HepG2 (cell line): ENCODE results near the gene BRAF. TPM values are rescaled to one million over a fixed set of nuclear protein-coding genes. Genes with fewer than 3 reads are reported as not detected.

Experiments used
- ATAC-seq: fragments of 200-7000 bp; cut with Tn5 transposase; 3 replicates; pipeline ENCODE4 v1.9.1; 2020; ENCODE audit warnings: mild to moderate bottlenecking, moderate library complexity
- BruUV-seq: library from RNA; stranded (reverse); fragments of 400-500 nt; replicated peaks from 2 replicates; lab custom pipeline; 2021; lab: Mats Ljungman, UMichigan
- CTCF ChIA-PET: fragments of 300-600 bp; formaldehyde crosslinking; extraction: SDS; loops from one replicate; lab custom pipeline; 2021; ENCODE audit warnings: low total read pairs, inconsistent platforms, low intra/inter-chr PET ratio; lab: Yijun Ruan, JAX
- POLR2A ChIA-PET: fragments of 350-600 bp; sonication (Branson Sonifier 250); formaldehyde crosslinking; loops from one replicate; lab custom pipeline; 2020; ENCODE audit warnings: antibody characterized with exemption, inconsistent platforms; lab: Yijun Ruan, JAX
- DNase-seq: peaks from one replicate; pipeline ENCODE4 v3.0.0-alpha.2; 2015; ENCODE audit warnings: low spot score
- FAIRE-seq: peaks from 3 replicates; lab custom pipeline; 2011; peaks lifted over from hg19 to GRCh38; lab: Jason Lieb, UNC
- H2AFZ ChIP-seq: one replicate; pipeline ENCODE4 v1.6.1; 2011; ENCODE audit warnings: low read length, inconsistent platforms
- H3K27ac ChIP-seq: fragments of 300-600 bp; 3 replicates; pipeline ENCODE4 v1.8.0; 2011; ENCODE audit warnings: mixed run types, mild to moderate bottlenecking, mixed read lengths, low read length, inconsistent platforms; ENCODE audit not compliant: insufficient read depth; ENCODE audit errors: extremely low read length
- H3K27me3 ChIP-seq, 2 experiments: fragments of 200-600 bp in 1 of 2; 2 replicates in 1 of 2; 3 replicates in 1 of 2; pipeline versions ENCODE4 v1.6.0 to v1.8.0; 2011; ENCODE audit warnings: low read length in 2 of 2, mild to moderate bottlenecking in 2 of 2, moderate library complexity in 2 of 2, inconsistent platforms in 1 of 2; ENCODE audit not compliant: insufficient read depth in 2 of 2, control insufficient read depth in 1 of 2
- H3K36me3 ChIP-seq, 2 experiments: fragments of 200-600 bp in 1 of 2; replicated peaks in 1 of 2; 2 replicates in 1 of 2; 3 replicates in 1 of 2; pipeline versions ENCODE4 v1.5.1 to v1.8.0; 2011; ENCODE audit warnings: low read length in 2 of 2, inconsistent platforms in 1 of 2; ENCODE audit not compliant: insufficient read depth in 2 of 2, control insufficient read depth in 1 of 2
- H3K4me1 ChIP-seq: 2 replicates; pipeline ENCODE4 v1.5.1; 2012; ENCODE audit warnings: low read length, inconsistent platforms; ENCODE audit not compliant: insufficient read depth
- H3K4me2 ChIP-seq: 2 replicates; pipeline ENCODE4 v1.6.0; 2011; ENCODE audit warnings: low read depth, low read length, inconsistent platforms
- H3K4me3 ChIP-seq, 3 experiments: fragments of 200-600 bp in 1 of 3; sonication (generic), shearing (Covaris generic) in 1 of 3; replicated peaks in 1 of 3; 2 replicates each; pipeline ENCODE4 v1.5.1; 2011 to 2016; ENCODE audit warnings: low read length in 3 of 3, inconsistent platforms in 2 of 3, low read depth in 2 of 3, mild to moderate bottlenecking in 2 of 3, control low read depth in 1 of 3, mixed read lengths in 1 of 3; ENCODE audit not compliant: insufficient read depth in 1 of 3
- H3K79me2 ChIP-seq: one replicate; pipeline ENCODE4 v1.6.1; 2011; ENCODE audit warnings: low read length, inconsistent platforms; ENCODE audit not compliant: insufficient read depth
- H3K9ac ChIP-seq: 2 replicates; pipeline ENCODE4 v1.6.0; 2011; ENCODE audit warnings: mild to moderate bottlenecking, low read depth, low read length, inconsistent platforms; ENCODE audit not compliant: insufficient read depth
- H3K9me3 ChIP-seq: 2 replicates; pipeline ENCODE4 v1.5.1; 2012; ENCODE audit warnings: mild to moderate bottlenecking, low read length
- H4K20me1 ChIP-seq: 2 replicates; pipeline ENCODE4 v1.6.0; 2011; ENCODE audit warnings: inconsistent platforms, mild to moderate bottlenecking, low read length, moderate library complexity; ENCODE audit not compliant: insufficient read depth
- GABPB1 ChIP-seq: IDR thresholded peaks from 2 replicates; pipeline ENCODE4 v1.6.1; 2016; ENCODE audit warnings: mild to moderate bottlenecking, missing genetic modification reagents, moderate library complexity, missing compliant biosample characterization
- GTF2F1 ChIP-seq: fragments of 150-350 bp; IDR thresholded peaks from 2 replicates; pipeline ENCODE4 v1.6.1; 2014; ENCODE audit warnings: low read length
- MAFF ChIP-seq: IDR thresholded peaks from 2 replicates; pipeline ENCODE4 v1.6.1; 2011; ENCODE audit warnings: low read depth, low read length, improper control_type of control experiment
- NCOA5 ChIP-seq: sonication (generic); formaldehyde crosslinking; IDR thresholded peaks from 2 replicates; pipeline ENCODE4 v1.4.0; 2020; ENCODE audit warnings: missing genetic modification reagents
- ZBTB4 ChIP-seq: sonication (generic); formaldehyde crosslinking; IDR thresholded peaks from 2 replicates; pipeline ENCODE4 v1.4.0; 2020; ENCODE audit warnings: missing genetic modification reagents, mild to moderate bottlenecking, borderline replicate concordance
- ZFX ChIP-seq: sonication (generic); formaldehyde crosslinking; IDR thresholded peaks from 2 replicates; pipeline ENCODE4 v1.4.0; 2020; ENCODE audit warnings: mild to moderate bottlenecking, low read depth, missing genetic modification reagents, moderate library complexity
- ZNF350 ChIP-seq: sonication (generic); formaldehyde crosslinking; IDR thresholded peaks from 2 replicates; pipeline ENCODE4 v1.4.0; 2020; ENCODE audit warnings: mild to moderate bottlenecking, low read depth, missing genetic modification reagents, borderline replicate concordance
- ZNF550 ChIP-seq: sonication (generic); formaldehyde crosslinking; IDR thresholded peaks from 2 replicates; pipeline ENCODE4 v1.4.0; 2020; ENCODE audit warnings: mild to moderate bottlenecking, missing genetic modification reagents, borderline replicate concordance
- ZNF609 ChIP-seq: sonication (generic); formaldehyde crosslinking; IDR thresholded peaks from 2 replicates; pipeline ENCODE4 v1.4.0; 2020; ENCODE audit warnings: mild to moderate bottlenecking, missing genetic modification reagents, borderline replicate concordance
- ZNF761 ChIP-seq: sonication (generic); formaldehyde crosslinking; conservative IDR thresholded peaks from 2 replicates; pipeline ENCODE4 v1.4.0; 2020; ENCODE audit warnings: mild to moderate bottlenecking, missing genetic modification reagents
- ZNF772 ChIP-seq: sonication (generic); formaldehyde crosslinking; IDR thresholded peaks from 2 replicates; pipeline ENCODE4 v1.5.0; 2020; ENCODE audit warnings: mild to moderate bottlenecking, missing genetic modification reagents
- ZNF773 ChIP-seq: sonication (generic); formaldehyde crosslinking; IDR thresholded peaks from 2 replicates; pipeline ENCODE4 v1.4.0; 2020; ENCODE audit warnings: missing genetic modification reagents, borderline replicate concordance
- WGBS: methylation state at CpG from one replicate; pipeline ENCODE4 v1.1.6; 2017; ENCODE audit warnings: low lambda C conversion rate; 5-methylcytosine and 5-hydroxymethylcytosine counted together
- in situ Hi-C: cut with HindIII; loops from 2 replicates; pipeline ENCODE4 v1.10.0; 2017; ENCODE audit warnings: low pct_unique_long_range_greater_than_20kb; ENCODE audit not compliant: extremely low pct_ligation_motif_present
- intact Hi-C: fragments of 100-400 bp; cut with micrococcal nuclease; formaldehyde crosslinking; loops from one replicate; pipeline ENCODE4 v1.10.0; 2022; ENCODE audit not compliant: unreplicated experiment
- polyA plus RNA-seq, 8 experiments: library from polyadenylated mRNA; depleted of rRNA in 3 of 8; stranded (reverse) in 7 of 8; unstranded in 1 of 8; fragments of >200 nt; fragmentation: Illumina TruSeq in 4 of 8; extraction: Trizol in 4 of 8; gene quantifications; 2 replicates each; pipeline versions ENCODE4 v1.2.1 to v1.2.3, GENCODE V29; 2011 to 2016; ENCODE audit warnings: low read depth in 4 of 8, missing spikeins in 1 of 8, mixed read lengths in 1 of 8; ENCODE audit not compliant: insufficient read depth in 1 of 8
- total RNA-seq, 5 experiments: library from RNA; depleted of rRNA; stranded (reverse); fragments of >200 nt; fragmentation: Illumina TruSeq; extraction: Trizol; gene quantifications; 2 replicates each; pipeline ENCODE4 v1.2.3, GENCODE V29; 2016; ENCODE audit warnings: low read depth in 1 of 5

BRAF gene
- total and polyA plus RNA-seq, 2 of the 13 experiments (the other 11 are each of a cell fraction or from before 2014, with no cell fraction given): 12.5 to 13.4 TPM

- TF ChIP-seq ZBTB4 (CRISPR knock-in tag): no peak
- no peak for TF ChIP-seq ZNF350 (CRISPR knock-in tag)
- TF ChIP-seq ZFX (CRISPR knock-in tag): 0 out of 2 replicates have a peak, but pooled peaks have one; percentile 22
- peak; percentile 89 for TF ChIP-seq MAFF
These were observed 249.6 kb downstream of the BRAF start (continued) for GRCh38 chr7:140674899-140675701.

DNA sequence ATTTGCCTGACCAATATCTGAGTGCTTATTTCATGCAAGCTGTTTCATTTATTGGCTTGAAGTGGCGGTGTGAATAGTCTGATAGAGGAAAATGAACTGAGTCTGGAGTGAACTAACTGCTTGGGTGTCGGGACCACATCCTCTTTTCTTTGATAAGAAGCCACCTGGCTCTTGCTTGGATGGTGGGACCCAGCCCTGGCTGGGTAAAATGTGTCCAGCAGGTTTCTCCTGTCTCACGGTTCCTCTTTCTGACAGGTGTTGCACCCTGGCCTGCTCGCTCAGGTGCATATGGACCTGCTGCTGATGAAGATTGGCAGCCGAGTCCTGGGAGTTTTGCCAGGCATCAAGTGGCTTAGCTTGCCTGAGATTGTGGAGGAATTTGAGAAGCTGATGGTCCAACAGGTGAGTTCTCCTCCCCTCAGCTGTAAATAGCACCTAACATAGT, 250.4 kb downstream of the BRAF start:
- POLR2A ChIA-PET: no interaction called here
- no peak for TF ChIP-seq NCOA5 (CRISPR knock-in tag)
- TF ChIP-seq GTF2F1: no peak
- TF ChIP-seq ZNF772 (CRISPR knock-in tag): no peak
- TF ChIP-seq ZNF761: no peak
- no peak for TF ChIP-seq ZNF550 (CRISPR knock-in tag)
- TF ChIP-seq ZNF773 (CRISPR knock-in tag): no peak
- TF ChIP-seq GABPB1 (CRISPR knock-in tag): no peak
- no peak for TF ChIP-seq ZNF609

More for the DNA sequence above, 250.4 kb downstream of the BRAF start:
- ATAC-seq (no peak), DNase-seq (no peak), FAIRE-seq (no peak)
- H2AFZ ChIP-seq: no peak overlapping the region
- H3K27ac ChIP-seq: no peak overlapping the region
- no peak overlapping the region for H3K4me3 ChIP-seq
- in situ Hi-C loops (no loop called here), intact Hi-C loops (no loop called here)
- no peaks in the 10 kb centered on the region for H4K20me1 ChIP-seq
- BruUV-seq: no TSS peak
- H3K4me2 ChIP-seq: no peak overlapping the region
- H3K4me1 ChIP-seq: peaks cover 16% of the 10 kb centered on the region
- H3K27me3 ChIP-seq: no peaks in the 10 kb centered on the region
- WGBS: 97% methylated on average over 5 of the region's 5 CpGs
- H3K79me2 ChIP-seq: no peaks in the 10 kb centered on the region
- no peaks in the 10 kb centered on the region for H3K9me3 ChIP-seq
- no peak overlapping the region for H3K9ac ChIP-seq
- CTCF ChIA-PET: no interaction called here
- peaks cover 1 to 4% of the 10 kb centered on the region in 2 experiments; a peak in 1 of 5 replicates for H3K36me3 ChIP-seq
